ENCODE data around the gene TNS3.

Gene TNS3

DNA sequence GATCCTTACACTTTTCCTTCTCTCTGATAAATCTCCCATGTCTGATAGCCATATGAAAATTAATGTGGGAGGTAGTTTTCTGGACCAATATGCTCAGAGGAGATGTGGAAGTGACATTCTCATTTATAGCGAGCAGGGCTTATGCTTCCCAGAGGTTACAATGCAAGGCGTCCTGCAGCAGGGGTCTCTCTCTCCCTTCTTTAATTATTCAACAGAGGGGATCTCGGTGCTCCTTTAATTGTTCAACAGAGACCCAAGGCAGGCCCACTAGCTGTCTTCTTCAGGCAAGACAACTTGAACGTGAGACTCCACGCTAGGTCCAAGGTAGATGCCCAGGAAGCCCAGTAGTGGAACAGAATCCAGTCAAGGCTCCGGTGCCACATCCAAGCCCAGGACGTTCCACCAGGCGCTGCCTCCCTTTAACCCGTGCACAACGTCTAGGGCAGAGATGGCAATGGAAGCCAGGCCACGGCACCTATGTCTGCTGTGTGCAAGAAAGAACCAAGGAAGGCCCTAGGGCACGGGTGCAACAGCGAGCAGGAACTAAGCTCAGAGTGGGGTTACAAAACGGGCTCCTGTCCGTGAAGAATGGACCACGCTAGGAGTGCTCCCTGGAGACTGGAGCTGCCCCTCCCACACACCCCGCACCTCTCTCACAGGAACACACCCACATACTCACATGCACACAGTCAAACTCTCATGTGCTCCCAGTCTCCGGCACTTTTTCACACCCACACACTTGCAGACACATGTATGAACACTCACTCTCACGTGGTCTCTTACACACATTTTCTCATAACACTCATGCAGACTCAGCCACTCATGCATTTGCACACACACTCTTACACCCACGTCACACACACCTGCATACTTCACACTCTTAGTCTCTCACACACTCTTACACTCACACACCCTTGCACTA lies 230.4 kb downstream of the TNS3 start:
- Histone ChIP-seq H3K4me3 (replicated peaks; ENCODE audit: insufficient read depth, low read length) (no peak overlapping the region), H3K27ac (replicated peaks) (no peak overlapping the region), H3K27me3 (ENCODE audit: insufficient read depth, poor library complexity, severe bottlenecking) (no peaks in the 10 kb centered on the region)
- no peak for DNase-seq (ENCODE audit: low read depth in 1 of 2, low spot score in 1 of 2)
- TF ChIP-seq, protein P1, sequence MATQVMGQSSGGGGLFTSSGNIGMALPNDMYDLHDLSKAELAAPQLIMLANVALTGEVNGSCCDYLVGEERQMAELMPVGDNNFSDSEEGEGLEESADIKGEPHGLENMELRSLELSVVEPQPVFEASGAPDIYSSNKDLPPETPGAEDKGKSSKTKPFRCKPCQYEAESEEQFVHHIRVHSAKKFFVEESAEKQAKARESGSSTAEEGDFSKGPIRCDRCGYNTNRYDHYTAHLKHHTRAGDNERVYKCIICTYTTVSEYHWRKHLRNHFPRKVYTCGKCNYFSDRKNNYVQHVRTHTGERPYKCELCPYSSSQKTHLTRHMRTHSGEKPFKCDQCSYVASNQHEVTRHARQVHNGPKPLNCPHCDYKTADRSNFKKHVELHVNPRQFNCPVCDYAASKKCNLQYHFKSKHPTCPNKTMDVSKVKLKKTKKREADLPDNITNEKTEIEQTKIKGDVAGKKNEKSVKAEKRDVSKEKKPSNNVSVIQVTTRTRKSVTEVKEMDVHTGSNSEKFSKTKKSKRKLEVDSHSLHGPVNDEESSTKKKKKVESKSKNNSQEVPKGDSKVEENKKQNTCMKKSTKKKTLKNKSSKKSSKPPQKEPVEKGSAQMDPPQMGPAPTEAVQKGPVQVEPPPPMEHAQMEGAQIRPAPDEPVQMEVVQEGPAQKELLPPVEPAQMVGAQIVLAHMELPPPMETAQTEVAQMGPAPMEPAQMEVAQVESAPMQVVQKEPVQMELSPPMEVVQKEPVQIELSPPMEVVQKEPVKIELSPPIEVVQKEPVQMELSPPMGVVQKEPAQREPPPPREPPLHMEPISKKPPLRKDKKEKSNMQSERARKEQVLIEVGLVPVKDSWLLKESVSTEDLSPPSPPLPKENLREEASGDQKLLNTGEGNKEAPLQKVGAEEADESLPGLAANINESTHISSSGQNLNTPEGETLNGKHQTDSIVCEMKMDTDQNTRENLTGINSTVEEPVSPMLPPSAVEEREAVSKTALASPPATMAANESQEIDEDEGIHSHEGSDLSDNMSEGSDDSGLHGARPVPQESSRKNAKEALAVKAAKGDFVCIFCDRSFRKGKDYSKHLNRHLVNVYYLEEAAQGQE (IDR thresholded peaks at IDR 0.05; ENCODE audit: insufficient replicate concordance, low read depth), result no peak
- TF ChIP-seq SPI1 (IDR thresholded peaks at IDR 0.05; ENCODE audit: borderline replicate concordance, low read depth) (no peak), GABPA (IDR thresholded peaks at IDR 0.05; ENCODE audit: low read depth) (no peak), POLR2AphosphoS5 (IDR thresholded peaks at IDR 0.05; ENCODE audit: low read depth) (no peak)
- TF ChIP-seq, protein P2, sequence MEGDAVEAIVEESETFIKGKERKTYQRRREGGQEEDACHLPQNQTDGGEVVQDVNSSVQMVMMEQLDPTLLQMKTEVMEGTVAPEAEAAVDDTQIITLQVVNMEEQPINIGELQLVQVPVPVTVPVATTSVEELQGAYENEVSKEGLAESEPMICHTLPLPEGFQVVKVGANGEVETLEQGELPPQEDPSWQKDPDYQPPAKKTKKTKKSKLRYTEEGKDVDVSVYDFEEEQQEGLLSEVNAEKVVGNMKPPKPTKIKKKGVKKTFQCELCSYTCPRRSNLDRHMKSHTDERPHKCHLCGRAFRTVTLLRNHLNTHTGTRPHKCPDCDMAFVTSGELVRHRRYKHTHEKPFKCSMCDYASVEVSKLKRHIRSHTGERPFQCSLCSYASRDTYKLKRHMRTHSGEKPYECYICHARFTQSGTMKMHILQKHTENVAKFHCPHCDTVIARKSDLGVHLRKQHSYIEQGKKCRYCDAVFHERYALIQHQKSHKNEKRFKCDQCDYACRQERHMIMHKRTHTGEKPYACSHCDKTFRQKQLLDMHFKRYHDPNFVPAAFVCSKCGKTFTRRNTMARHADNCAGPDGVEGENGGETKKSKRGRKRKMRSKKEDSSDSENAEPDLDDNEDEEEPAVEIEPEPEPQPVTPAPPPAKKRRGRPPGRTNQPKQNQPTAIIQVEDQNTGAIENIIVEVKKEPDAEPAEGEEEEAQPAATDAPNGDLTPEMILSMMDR (IDR thresholded peaks at IDR 0.05; ENCODE audit: insufficient read depth, low read length), result no peak

DNA sequence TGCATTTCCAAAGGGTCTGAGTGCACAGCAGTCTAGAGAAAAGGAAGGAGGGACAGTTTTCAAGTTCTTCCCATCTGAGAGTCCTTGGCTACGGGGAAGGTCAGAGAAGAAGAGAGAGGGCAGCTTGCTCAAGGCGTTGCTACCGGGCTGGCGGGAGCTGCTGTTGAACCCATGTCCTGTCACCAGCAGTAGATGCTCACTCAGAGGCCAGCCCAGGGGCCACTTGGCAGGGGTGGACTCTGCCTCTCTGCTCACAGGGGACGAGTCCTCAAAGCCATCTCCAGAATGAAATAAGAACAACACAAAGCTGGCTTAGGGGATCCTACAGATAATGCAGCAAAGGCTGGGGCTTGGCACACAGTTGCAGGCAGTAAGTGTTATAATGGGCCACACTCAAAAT lies 231.5 kb downstream of the TNS3 start:
- no peaks in the 10 kb centered on the region for H3K27me3 ChIP-seq (ENCODE audit: insufficient read depth, poor library complexity, severe bottlenecking)
- no peak overlapping the region for H3K4me3 ChIP-seq (replicated peaks; ENCODE audit: insufficient read depth, low read length)
- no peak for DNase-seq (ENCODE audit: low read depth in 1 of 2, low spot score in 1 of 2)
- TF ChIP-seq POLR2AphosphoS5 (IDR thresholded peaks at IDR 0.05; ENCODE audit: low read depth) (no peak), SPI1 (IDR thresholded peaks at IDR 0.05; ENCODE audit: borderline replicate concordance, low read depth) (no peak), GABPA (IDR thresholded peaks at IDR 0.05; ENCODE audit: low read depth) (no peak)
- TF ChIP-seq, protein P1 (IDR thresholded peaks at IDR 0.05; ENCODE audit: insufficient replicate concordance, low read depth), result no peak
- TF ChIP-seq, protein P2 (IDR thresholded peaks at IDR 0.05; ENCODE audit: insufficient read depth, low read length), result no peak
- H3K27ac ChIP-seq (replicated peaks), result no peak overlapping the region

DNA sequence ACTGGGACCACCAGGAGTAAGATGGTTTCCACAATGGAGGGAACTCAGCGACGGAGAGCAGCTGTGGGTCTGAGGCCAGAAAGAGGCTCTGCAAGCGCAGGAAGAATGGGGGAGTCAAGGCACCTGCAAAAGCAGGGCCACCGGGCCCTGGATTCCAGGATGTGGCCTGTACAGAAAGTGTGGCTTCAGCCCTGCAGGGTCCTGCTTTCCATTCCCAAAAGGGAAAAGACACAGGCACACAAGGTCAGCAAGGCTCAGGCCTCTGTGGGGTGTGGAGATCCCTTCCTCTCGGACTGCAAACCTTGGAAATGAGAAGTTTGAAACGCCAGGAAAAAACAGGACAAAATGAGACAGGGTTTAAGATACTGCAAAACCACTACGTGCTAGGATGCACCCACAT lies 232.5 kb downstream of the TNS3 start:
- Histone ChIP-seq H3K4me3 (replicated peaks; ENCODE audit: insufficient read depth, low read length) (no peak overlapping the region), H3K27me3 (ENCODE audit: insufficient read depth, poor library complexity, severe bottlenecking) (no peaks in the 10 kb centered on the region), H3K27ac (replicated peaks) (no peak overlapping the region)
- TF ChIP-seq SPI1 (IDR thresholded peaks at IDR 0.05; ENCODE audit: borderline replicate concordance, low read depth) (no peak), POLR2AphosphoS5 (IDR thresholded peaks at IDR 0.05; ENCODE audit: low read depth) (no peak), GABPA (IDR thresholded peaks at IDR 0.05; ENCODE audit: low read depth) (no peak)
- TF ChIP-seq, protein P2 (IDR thresholded peaks at IDR 0.05; ENCODE audit: insufficient read depth, low read length), result no peak
- TF ChIP-seq, protein P1 (IDR thresholded peaks at IDR 0.05; ENCODE audit: insufficient replicate concordance, low read depth), result no peak
- DNase-seq (ENCODE audit: low read depth in 1 of 2, low spot score in 1 of 2), result no peak

Measured in HL-60 (cell line).